NOMO-1 treated with dmso at 0.1 percent for 144 hours (cell line): ENCODE results near the gene BTNL9.
"Not testable (repeated sequence)": the region's sequence is repeated elsewhere in the genome, so short reads cannot be mapped to it uniquely, and the experiment has no call there.

Experiments
- DNase-seq: peaks from one replicate; lab custom pipeline; 2025; ENCODE audit not compliant: unreplicated experiment; lab: John Stamatoyannopoulos, UW

BTNL9 gene

GRCh38 chr5:181042722-181043121 is 2.7 kb downstream of the BTNL9 start:
- no peak for DNase-seq

- DNase-seq, result no peak
Measured at GRCh38 chr5:181043285-181044092, 3.4 kb downstream of the BTNL9 start.

DNA sequence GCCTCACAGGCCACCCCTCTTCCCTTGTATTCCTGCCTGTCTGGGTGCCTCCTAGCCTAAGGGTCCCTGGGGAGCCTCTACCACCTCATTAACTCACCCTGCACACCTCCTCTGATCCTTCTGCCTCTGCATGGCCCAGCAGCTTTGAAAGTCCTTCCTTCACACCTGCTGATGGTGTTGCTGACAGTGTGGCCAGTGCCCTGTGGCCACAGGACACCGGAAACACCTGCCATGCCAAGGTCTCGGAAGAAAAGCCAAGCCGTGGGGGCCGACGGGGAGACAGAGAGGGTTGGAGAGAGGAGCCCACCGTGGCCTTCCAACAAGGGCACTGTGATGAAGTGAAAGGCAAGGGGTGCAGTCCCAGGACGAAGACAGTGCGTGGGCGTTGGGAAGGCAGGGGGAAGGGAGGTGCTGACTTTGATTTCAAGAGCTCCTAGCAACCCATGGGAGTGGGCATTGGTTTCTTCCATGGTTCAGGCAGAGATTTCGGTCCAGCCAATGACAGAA is 4.1 kb downstream of the BTNL9 start:
- no peak for DNase-seq

GRCh38 chr5:181044662-181045305 is 4.7 kb downstream of the BTNL9 start:
- DNase-seq, result no peak

GRCh38 chr5:181045316-181045715 is 5.2 kb downstream of the BTNL9 start:
- no peak for DNase-seq

DNA sequence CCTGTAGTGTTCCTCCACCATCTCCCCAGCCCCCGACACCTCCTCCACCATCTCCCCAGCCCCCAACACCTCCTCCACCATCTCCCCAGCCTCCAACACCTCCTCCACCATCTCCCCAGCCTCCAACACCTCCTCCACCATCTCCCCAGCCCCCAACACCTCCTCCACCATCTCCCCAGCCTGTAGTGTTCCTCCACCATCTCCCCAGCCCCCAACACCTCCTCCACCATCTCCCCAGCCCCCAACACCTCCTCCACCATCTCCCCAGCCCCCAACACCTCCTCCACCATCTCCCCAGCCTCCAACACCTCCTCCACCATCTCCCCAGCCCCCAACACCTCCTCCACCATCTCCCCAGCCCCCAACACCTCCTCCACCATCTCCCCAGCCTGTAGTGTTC is 5.8 kb downstream of the BTNL9 start:
- not testable (repeated sequence) for DNase-seq

- no peak for DNase-seq
Measured at GRCh38 chr5:181047288-181047687, 7.2 kb downstream of the BTNL9 start.

DNA sequence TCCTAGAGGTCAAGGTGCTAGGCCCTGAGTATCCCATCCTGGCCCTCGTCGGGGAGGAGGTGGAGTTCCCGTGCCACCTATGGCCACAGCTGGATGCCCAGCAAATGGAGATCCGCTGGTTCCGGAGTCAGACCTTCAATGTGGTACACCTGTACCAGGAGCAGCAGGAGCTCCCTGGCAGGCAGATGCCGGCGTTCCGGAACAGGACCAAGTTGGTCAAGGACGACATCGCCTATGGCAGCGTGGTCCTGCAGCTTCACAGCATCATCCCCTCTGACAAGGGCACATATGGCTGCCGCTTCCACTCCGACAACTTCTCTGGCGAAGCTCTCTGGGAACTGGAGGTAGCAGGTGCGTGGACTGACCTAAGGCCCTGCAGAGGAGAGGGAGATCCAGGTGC is 7.9 kb downstream of the BTNL9 start:
- no peak for DNase-seq

- DNase-seq, result no peak
Measured at GRCh38 chr5:181050016-181050415, 9.9 kb downstream of the BTNL9 start.

DNA sequence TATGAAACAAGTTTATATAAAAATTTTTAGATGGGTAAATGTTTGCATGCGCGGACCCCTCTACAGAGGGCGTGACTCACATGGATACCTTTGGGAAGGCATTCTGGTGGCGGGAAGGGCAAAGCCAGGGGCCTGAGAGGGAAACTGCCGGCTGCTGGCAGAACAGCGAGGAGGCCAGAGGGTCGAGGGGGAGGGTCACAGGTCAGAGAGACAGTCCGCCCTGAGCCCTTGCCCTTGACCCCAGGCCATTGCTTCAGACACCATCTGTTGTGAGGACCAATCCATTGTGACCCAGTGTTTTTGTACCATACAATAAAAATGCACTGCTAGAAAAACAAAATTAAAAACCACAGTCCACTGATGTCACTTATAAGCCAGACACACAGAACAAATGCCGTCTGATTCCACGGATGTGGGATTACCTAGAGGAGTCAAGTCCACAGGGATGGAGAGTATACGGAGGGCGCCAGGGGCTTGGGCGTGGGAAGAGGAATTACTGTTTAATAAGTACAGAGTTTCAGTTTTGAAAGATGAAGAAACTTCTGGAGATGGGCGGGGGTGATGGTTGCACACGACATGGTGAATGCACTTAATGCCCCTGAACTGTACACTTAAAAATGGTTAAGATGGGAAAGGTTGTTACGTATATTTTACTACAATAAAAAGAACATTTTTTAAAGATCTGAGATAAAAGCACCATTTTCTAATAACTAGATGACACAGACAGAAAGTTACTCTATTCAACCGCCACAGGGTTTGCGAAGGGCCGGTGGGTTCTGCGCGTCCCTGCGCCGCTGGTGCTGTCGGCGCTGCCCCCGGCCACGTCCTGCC is 12.0 kb downstream of the BTNL9 start:
- DNase-seq, result no peak

DNA sequence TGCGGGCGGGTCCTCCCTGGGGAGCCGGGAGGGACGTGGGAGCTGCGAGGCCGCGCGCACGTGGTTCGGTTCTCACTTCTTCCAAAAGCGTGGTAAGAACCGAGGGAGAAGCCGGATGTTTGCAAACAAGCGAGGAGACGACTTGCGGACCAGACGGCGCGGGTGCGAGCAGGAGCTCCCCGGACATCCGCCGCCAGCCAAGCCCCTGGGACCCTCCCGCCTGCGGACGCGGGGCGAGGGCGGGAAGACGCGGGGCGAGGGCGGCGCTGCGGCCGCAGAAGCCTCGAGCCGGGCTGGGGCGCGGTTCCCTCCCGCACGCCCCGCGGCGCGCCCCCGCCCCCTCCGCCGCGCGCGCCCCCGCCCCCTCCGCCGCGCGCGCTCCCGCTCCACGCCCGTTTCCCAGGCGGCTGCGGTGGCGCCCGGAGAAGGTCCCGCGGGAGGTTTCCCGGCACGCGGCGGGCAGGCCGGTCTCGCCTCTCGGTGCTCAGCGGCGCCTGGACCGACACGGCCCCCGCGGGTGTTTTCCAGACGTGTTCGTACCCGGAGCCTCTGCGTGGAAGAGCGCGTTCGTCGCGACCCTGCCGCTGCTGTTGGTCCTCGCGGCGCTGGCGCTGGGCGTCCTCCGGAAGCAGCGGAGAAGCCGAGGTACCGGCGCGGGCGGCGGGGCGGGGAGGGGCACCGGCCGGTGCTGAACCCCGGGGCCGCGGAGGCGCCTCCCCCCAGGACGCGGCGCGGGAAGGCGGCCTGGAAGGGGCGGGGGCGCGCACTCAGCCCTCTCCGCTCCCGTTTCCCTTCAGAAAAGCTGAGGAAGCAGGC is 12.8 kb downstream of the BTNL9 start:
- no peak for DNase-seq

GRCh38 chr5:181053488-181054121 is 13.5 kb downstream of the BTNL9 start:
- DNase-seq, result no peak

DNA sequence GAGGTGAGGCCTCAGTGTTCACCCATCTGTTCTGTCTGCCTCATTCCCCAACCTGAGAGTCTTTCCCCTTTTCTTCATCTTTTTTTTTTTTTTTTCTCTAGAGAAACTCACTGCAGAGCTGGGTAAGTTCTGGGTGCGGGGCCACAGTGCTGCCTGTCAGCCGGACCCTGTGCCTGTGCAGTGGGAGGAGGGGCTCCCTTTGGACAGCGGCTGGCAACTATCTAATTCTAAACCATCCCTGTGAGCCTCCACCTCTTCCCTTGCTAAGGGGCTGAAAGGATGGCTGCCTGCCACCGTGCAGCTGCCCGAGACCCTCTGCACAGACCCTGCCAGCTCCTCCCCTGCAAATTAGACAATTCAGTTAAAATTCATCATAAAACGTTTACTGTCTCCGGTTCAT is 14.1 kb downstream of the BTNL9 start:
- DNase-seq, result no peak

DNA sequence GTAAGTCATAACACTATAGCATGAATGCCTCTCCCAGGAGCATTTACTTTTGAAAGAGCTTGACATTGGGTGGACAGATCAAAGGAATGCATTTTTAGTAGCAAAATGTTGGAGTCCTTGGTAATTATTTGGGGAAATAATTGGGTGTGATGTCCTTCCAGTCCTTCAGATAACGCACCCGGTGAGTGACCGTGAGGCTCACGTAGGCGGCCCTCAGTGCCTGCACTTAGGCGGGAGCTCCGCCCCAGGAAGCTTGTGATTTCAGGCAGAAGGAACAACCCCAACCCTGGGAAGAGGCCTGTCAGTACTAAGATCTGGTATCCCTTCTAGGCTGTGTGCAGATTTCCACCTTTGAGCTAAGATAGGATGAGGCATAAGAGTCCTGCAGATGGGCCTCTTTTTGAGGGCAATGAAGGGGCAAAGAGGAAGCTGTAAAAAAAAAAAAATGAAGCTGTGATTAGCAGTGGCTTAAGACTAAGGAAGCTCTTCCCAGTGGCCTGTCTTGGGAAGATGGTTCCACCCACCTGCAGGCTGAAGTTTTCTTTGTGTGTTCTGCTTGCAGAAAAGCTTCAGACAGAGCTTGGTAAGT is 14.9 kb downstream of the BTNL9 start:
- no peak for DNase-seq

- no peak for DNase-seq
Measured at GRCh38 chr5:181056431-181056830, 16.4 kb downstream of the BTNL9 start.

GRCh38 chr5:181058321-181058720 is 18.3 kb downstream of the BTNL9 start:
- DNase-seq, result no peak

DNA sequence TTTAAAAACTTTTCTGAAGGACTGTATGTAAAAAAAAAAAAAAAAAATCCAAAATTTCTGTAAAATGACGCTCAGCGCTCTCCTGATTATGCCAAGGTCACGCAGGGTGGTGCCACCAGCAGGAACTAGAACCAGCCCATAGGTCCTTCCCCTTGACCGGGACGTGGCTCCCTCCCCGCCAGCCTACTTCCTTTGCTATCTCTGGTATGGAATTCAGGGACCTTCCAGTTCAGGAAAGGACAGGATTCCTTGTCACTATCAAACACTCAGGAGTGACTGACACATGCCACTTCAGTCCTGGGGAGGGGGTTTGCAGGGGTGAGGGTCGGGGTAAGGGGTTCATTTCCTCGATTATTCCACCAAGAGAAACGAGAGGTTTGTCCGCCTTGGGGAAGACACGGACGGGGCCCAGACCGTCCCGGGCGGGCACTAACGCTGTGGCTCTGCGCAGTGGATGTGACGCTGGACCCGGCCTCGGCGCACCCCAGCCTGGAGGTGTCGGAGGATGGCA is 18.8 kb downstream of the BTNL9 start:
- DNase-seq, result no peak

GRCh38 chr5:181059297-181060230 is 19.5 kb downstream of the BTNL9 start:
- no peak for DNase-seq

DNA sequence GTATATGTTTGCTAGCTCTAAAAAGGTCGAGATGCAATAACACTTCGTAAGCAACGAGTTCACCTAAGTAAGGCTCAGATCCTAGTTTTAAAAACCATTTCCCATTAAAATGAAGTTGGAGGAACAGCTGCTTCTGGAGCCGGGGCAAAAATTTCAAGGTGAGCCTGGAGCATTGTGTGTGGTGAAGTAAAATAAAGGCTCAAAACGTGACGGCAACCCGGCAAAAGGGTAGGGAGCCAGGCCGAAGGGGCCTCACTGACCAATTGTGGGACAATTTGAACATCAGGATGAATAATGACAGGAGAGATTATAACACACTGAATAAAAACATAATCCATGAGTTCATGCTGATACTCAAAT is 20.1 kb downstream of the BTNL9 start:
- no peak for DNase-seq
